GM12892 (cell line): ENCODE data around the gene UXT.

Experiments used
- POLR2AphosphoS5 ChIP-seq: IDR thresholded peaks from 2 replicates; pipeline ENCODE4 v1.6.1; 2011; ENCODE audit warnings: low read depth, low read length, control low read depth
- TAF1 ChIP-seq: IDR thresholded peaks from 2 replicates; pipeline ENCODE4 v1.6.1; 2011; ENCODE audit warnings: low read depth, mild to moderate bottlenecking, control low read depth, low read length, borderline replicate concordance

DNA sequence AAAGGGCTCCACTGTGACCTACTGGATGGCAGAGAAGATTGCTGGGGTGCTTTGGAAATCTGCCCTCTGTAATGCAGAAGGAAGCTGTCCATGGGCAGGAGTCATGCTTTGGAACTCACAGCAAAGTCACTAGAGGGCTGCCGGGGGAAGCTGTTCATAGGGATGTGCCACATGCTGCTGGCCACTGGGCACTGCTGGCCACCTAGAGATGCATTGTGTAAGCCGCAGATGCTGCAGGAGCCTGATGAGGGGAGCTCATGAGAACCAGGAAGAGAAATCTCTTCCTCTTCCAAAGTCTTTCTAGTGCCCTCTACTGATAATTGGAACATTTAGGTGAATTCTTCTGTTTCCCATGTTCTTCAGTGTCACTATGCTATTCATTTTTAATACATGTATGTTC is 31.2 kb upstream of the UXT start:
- TF ChIP-seq TAF1, result no peak
- TF ChIP-seq POLR2AphosphoS5, result no peak
